HCT116 (cell line): ENCODE results near the gene KRT1. TPM values are rescaled to one million over a fixed set of nuclear protein-coding genes. Genes with fewer than 3 reads are reported as not detected.

ENCODE experiments used
- ATAC-seq: fragments of 200-7000 bp; cut with Tn5 transposase; 2 replicates; pipeline ENCODE4 v1.9.1; 2020; ENCODE audit warnings: mild to moderate bottlenecking, moderate library complexity
- BruUV-seq: library from RNA; stranded (reverse); fragments of 400-500 nt; replicated peaks from 2 replicates; lab custom pipeline; 2021; lab: Mats Ljungman, UMichigan
- CTCF ChIA-PET: fragments of 300-600 bp; sonication (Branson Sonifier 250); formaldehyde crosslinking; loops from one replicate; lab custom pipeline; 2021; ENCODE audit warnings: antibody characterized with exemption; lab: Charles Lee
- POLR2A ChIA-PET: fragments of 300-600, 350-600 bp; sonication (Branson Sonifier 250); formaldehyde crosslinking; loops from one replicate; lab custom pipeline; 2021; ENCODE audit warnings: antibody characterized with exemption; lab: Charles Lee
- RAD21 ChIA-PET, 2 experiments: fragments of 300-600 bp; sonication (Branson Sonifier 250); formaldehyde crosslinking; loops; one replicate each; lab custom pipeline; 2023; ENCODE audit warnings: low total read pairs in 2 of 2; ENCODE audit not compliant: uncharacterized antibody in 2 of 2, unreplicated experiment in 2 of 2, low non-redundant PET in 1 of 2; lab: Charles Lee
- DNase-seq: peaks from one replicate; pipeline ENCODE4 v3.0.0-alpha.2; 2010; ENCODE audit warnings: low read depth, low spot score
- H2AFZ ChIP-seq: fragments of 200-600 bp; shearing (Covaris generic), sonication (generic); 2 replicates; pipeline ENCODE4 v1.6.1; 2017; ENCODE audit warnings: low read depth, mixed run types, mixed read lengths, antibody characterized with exemption, low read length; ENCODE audit not compliant: poor library complexity, severe bottlenecking
- H3K27ac ChIP-seq: 2 replicates; pipeline ENCODE4 v1.5.1; 2012; ENCODE audit warnings: low read depth, low read length
- H3K27me3 ChIP-seq: fragments of 200-600 bp; sonication (generic); 2 replicates; pipeline ENCODE4 v1.6.1; 2016; ENCODE audit warnings: mixed run types, low read length, mixed read lengths; ENCODE audit not compliant: insufficient read depth
- H3K36me3 ChIP-seq, 2 experiments: fragments of 200-500 bp in 1 of 2; fragments of 200-600 bp in 1 of 2; sonication (Bioruptor generic) in 1 of 2; sonication (generic) in 1 of 2; 2 replicates each; pipeline versions ENCODE4 v1.5.1 to v1.6.1; 2014 to 2016; ENCODE audit warnings: low read length in 2 of 2, inconsistent platforms in 1 of 2, mixed read lengths in 1 of 2, mixed run types in 1 of 2; ENCODE audit not compliant: insufficient read depth in 2 of 2, control insufficient read depth in 1 of 2
- H3K4me1 ChIP-seq, 2 experiments: fragments of 200-600 bp in 1 of 2; sonication (generic) in 1 of 2; 2 replicates each; pipeline versions ENCODE4 v1.5.1 to v1.6.1; 2012 to 2017; ENCODE audit warnings: low read length in 2 of 2, inconsistent platforms in 1 of 2, mild to moderate bottlenecking in 1 of 2, mixed read lengths in 1 of 2, mixed run types in 1 of 2, moderate library complexity in 1 of 2; ENCODE audit not compliant: insufficient read depth in 2 of 2, control insufficient read depth in 1 of 2
- H3K4me2 ChIP-seq: fragments of 200-600 bp; sonication (generic); 2 replicates; pipeline ENCODE4 v1.6.1; 2017; ENCODE audit warnings: mixed run types, low read length, mixed read lengths
- H3K4me3 ChIP-seq, 2 experiments: fragments of 200-600 bp in 1 of 2; sonication (generic) in 1 of 2; replicated peaks in 1 of 2; 2 replicates each; pipeline ENCODE4 v1.5.1; 2011 to 2016; ENCODE audit warnings: low read length in 2 of 2, control low read depth in 1 of 2, low read depth in 1 of 2, mild to moderate bottlenecking in 1 of 2, mixed read lengths in 1 of 2, mixed run types in 1 of 2
- H3K79me2 ChIP-seq: fragments of 200-600 bp; sonication (generic); 2 replicates; pipeline ENCODE4 v1.6.1; 2017; ENCODE audit warnings: mild to moderate bottlenecking, mixed run types, low read length, moderate library complexity, mixed read lengths; ENCODE audit not compliant: insufficient read depth
- H3K9ac ChIP-seq: fragments of 200-600 bp; sonication (generic); 2 replicates; pipeline ENCODE4 v1.6.1; 2016; ENCODE audit warnings: low read length, mixed read lengths
- H3K9me2 ChIP-seq: fragments of 200-600 bp; sonication (generic), shearing (Covaris generic); 2 replicates; pipeline ENCODE4 v1.6.1; 2017; ENCODE audit warnings: mixed run types, mild to moderate bottlenecking, moderate library complexity; ENCODE audit not compliant: insufficient read depth
- H3K9me3 ChIP-seq, 2 experiments: fragments of 200-500 bp in 1 of 2; fragments of 200-600 bp in 1 of 2; sonication (Bioruptor generic) in 1 of 2; sonication (generic) in 1 of 2; 2 replicates each; pipeline ENCODE4 v1.6.1; 2014 to 2017; ENCODE audit warnings: low read length in 2 of 2, mixed read lengths in 2 of 2, inconsistent platforms in 1 of 2, low read depth in 1 of 2, mild to moderate bottlenecking in 1 of 2, mixed run types in 1 of 2, moderate library complexity in 1 of 2; ENCODE audit not compliant: control insufficient read depth in 1 of 2, insufficient read depth in 1 of 2
- H4K20me1 ChIP-seq: fragments of 200-600 bp; sonication (generic), shearing (Covaris generic); 2 replicates; pipeline ENCODE4 v1.6.1; 2017; ENCODE audit warnings: mixed run types, mild to moderate bottlenecking, moderate library complexity; ENCODE audit not compliant: insufficient read depth
- CBX3 ChIP-seq: IDR thresholded peaks from 2 replicates; pipeline ENCODE4 v1.6.1; 2012; ENCODE audit warnings: low read depth
- CEBPB ChIP-seq: IDR thresholded peaks from 2 replicates; pipeline ENCODE4 v1.6.1; 2012; ENCODE audit warnings: low read depth
- CTCF ChIP-seq, 3 experiments: fragments of 200-600 bp in 1 of 3; sonication (generic) in 1 of 3; IDR thresholded peaks in 2 of 3; conservative IDR thresholded peaks in 1 of 3; 2 replicates each; pipeline ENCODE4 v1.5.1; 2012 to 2017; ENCODE audit warnings: low read depth in 2 of 3, low read length in 2 of 3, antibody characterized with exemption in 1 of 3, borderline replicate concordance in 1 of 3, control low read depth in 1 of 3, mild to moderate bottlenecking in 1 of 3, mixed read lengths in 1 of 3, mixed run types in 1 of 3, moderate library complexity in 1 of 3; ENCODE audit not compliant: insufficient read depth in 1 of 3
- EGR1 ChIP-seq: IDR thresholded peaks from 2 replicates; pipeline ENCODE4 v1.6.1; 2012; ENCODE audit warnings: low read depth
- ELF1 ChIP-seq: IDR thresholded peaks from 2 replicates; pipeline ENCODE4 v1.6.1; 2012; ENCODE audit warnings: low read depth, borderline replicate concordance
- EZH2 ChIP-seq: fragments of 200-600 bp; sonication (generic); IDR thresholded peaks from 2 replicates; pipeline ENCODE4 v1.6.1; 2017; ENCODE audit warnings: antibody characterized with exemption, mixed run types
- FOSL1 ChIP-seq: IDR thresholded peaks from 2 replicates; pipeline ENCODE4 v1.6.1; 2012; ENCODE audit warnings: low read depth
- JUND ChIP-seq: IDR thresholded peaks from 2 replicates; pipeline ENCODE4 v1.6.1; 2012
- POLR2A ChIP-seq: IDR thresholded peaks from 2 replicates; pipeline ENCODE4 v1.7.0; 2011; ENCODE audit warnings: borderline replicate concordance; ENCODE audit not compliant: insufficient read depth, insufficient read length; ENCODE audit errors: extremely low read depth
- SP1 ChIP-seq: IDR thresholded peaks from 2 replicates; pipeline ENCODE4 v1.6.1; 2012; ENCODE audit warnings: low read depth
- SRF ChIP-seq: IDR thresholded peaks from 2 replicates; pipeline ENCODE4 v1.6.1; 2012; ENCODE audit warnings: low read depth
- YY1 ChIP-seq: IDR thresholded peaks from 2 replicates; pipeline ENCODE4 v1.6.1; 2011; ENCODE audit warnings: low read length, low read depth, moderate library complexity, mild to moderate bottlenecking; ENCODE audit not compliant: insufficient replicate concordance; ENCODE audit errors: extremely low read depth
- ZFX ChIP-seq: fragments of 450-650 bp; IDR thresholded peaks from 2 replicates; pipeline ENCODE4 v1.6.1; 2017
- ZNF274 ChIP-seq: fragments of 200-500 bp; sonication (Bioruptor generic); IDR thresholded peaks from 2 replicates; pipeline ENCODE4 v1.6.1; 2014; ENCODE audit warnings: mild to moderate bottlenecking, low read depth, low read length, inconsistent platforms
- intact Hi-C: fragments of 100-400 bp; cut with micrococcal nuclease; formaldehyde crosslinking; loops from 2 replicates; pipeline ENCODE4 v1.10.0; 2022
- total RNA-seq: library from RNA; stranded (reverse); gene quantifications from one replicate; pipeline ENCODE4 v1.2.1, GENCODE V29; 2021; ENCODE audit not compliant: unreplicated experiment
- TF ChIP-seq, protein P1 (sequence below): IDR thresholded peaks from 2 replicates; pipeline ENCODE4 v1.6.1; 2012
- TF ChIP-seq, protein P2 (sequence below): IDR thresholded peaks from 2 replicates; pipeline ENCODE4 v1.6.1; 2011; ENCODE audit warnings: mild to moderate bottlenecking, low read length, moderate library complexity; ENCODE audit not compliant: insufficient replicate concordance; ENCODE audit errors: extremely low read depth
- TF ChIP-seq, protein P3 (sequence below): IDR thresholded peaks from 2 replicates; pipeline ENCODE4 v1.6.1; 2012

The KRT1 gene
- total RNA-seq, 1 experiment from 2014 or later, result 0.20 TPM

DNA sequence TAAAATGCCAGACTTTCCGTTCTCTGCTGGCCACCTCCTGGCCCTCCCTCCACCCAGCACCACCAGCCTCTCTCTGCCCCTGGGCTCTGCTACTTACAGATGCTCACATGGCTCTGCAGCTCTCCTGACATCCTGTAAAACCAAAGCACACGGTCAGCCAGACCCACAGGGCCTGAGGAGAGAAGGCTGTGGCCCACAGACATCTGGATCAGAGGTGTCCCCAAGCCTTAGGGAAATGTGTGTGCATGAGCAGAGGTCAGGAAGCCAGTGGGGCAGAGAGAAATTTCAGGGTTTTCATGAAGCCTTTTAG lies 11.6 kb upstream of the KRT1 start (continued):
- TF ChIP-seq CTCF (IDR thresholded peaks at IDR 0.05 in 2 of 3, conservative IDR thresholded peaks at IDR 0.05 in 1 of 3; ENCODE audit: borderline replicate concordance in 1 of 3, insufficient read depth in 1 of 3, low read depth in 2 of 3, low read length in 2 of 3) (no peak), YY1 (no peak), POLR2A (no peak), SP1 (no peak), CBX3 (no peak)
- TF ChIP-seq, all 23 proteins: peak for 0

DNA sequence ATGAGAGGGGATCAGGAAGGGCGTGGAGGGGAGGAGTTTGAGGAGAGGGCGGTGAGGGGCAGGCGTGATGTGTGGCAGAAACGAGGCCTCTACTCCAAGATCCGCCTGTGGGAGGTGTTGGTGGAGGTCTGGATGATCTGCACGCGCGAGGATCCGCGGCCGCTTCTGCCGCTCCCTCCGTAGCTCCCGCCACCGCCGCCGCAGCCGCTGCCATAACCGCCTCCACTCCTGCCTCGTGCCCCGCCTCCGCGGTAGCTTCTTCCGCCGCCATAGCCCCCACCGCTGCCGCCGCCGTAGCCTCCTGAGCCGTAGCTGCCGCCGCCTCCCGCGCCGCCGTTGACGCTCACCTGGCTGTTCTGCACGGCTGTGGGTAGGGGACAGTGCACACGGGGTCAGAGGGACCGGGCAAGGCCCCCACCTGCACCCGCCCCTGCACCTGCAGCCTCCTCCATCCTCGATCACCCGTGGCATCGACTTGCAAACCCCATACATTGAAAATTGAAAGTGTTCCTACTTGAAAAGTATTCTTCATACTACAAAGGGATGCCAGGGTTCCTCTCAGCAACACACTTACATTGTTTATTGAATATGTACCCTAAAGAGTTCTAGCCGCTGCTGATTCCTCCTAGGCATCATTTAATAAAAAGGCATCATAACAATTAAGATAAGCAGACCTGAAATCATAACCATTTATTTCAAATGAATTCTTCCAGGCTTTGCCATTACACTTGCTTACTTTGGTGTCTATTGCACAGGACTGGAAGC lies 11.1 kb upstream of the KRT1 start:
- Histone ChIP-seq H3K9me3 (no peaks in the 10 kb centered on the region), H3K27ac (no peak overlapping the region), H3K27me3 (peaks cover 3% of the 10 kb centered on the region; the same call in 1 of the 2 replicates), H3K36me3 (no peaks in the 10 kb centered on the region), H4K20me1 (no peaks in the 10 kb centered on the region), H3K4me2 (no peak overlapping the region), H3K4me3 (no peak overlapping the region), H3K9ac (no peak overlapping the region), H3K9me2 (no peaks in the 10 kb centered on the region), H3K79me2 (no peaks in the 10 kb centered on the region), H2AFZ (no peak overlapping the region), H3K4me1 (peaks cover 2 to 17% of the 10 kb centered on the region in 2 experiments; a peak in 3 of 4 replicates)
- no peak for ATAC-seq
- no TSS peak for BruUV-seq
- no peak for DNase-seq
- RAD21 ChIA-PET, result no interaction called here
- POLR2A ChIA-PET, result no interaction called here
- CTCF ChIA-PET, result no interaction called here
- intact Hi-C loops, result no loop called here
- TF ChIP-seq, protein P1, sequence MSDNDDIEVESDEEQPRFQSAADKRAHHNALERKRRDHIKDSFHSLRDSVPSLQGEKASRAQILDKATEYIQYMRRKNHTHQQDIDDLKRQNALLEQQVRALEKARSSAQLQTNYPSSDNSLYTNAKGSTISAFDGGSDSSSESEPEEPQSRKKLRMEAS, result no peak
- TF ChIP-seq FOSL1 (no peak), CBX3 (no peak), ELF1 (no peak), EGR1 (no peak), ZNF274 (no peak), POLR2A (no peak), ZFX (no peak), SRF (no peak), CTCF (IDR thresholded peaks at IDR 0.05 in 2 of 3, conservative IDR thresholded peaks at IDR 0.05 in 1 of 3; ENCODE audit: borderline replicate concordance in 1 of 3, insufficient read depth in 1 of 3, low read depth in 2 of 3, low read length in 2 of 3) (no peak), CEBPB (no peak), SP1 (no peak), JUND (no peak), EZH2 (no peak)
- TF ChIP-seq, protein P2, sequence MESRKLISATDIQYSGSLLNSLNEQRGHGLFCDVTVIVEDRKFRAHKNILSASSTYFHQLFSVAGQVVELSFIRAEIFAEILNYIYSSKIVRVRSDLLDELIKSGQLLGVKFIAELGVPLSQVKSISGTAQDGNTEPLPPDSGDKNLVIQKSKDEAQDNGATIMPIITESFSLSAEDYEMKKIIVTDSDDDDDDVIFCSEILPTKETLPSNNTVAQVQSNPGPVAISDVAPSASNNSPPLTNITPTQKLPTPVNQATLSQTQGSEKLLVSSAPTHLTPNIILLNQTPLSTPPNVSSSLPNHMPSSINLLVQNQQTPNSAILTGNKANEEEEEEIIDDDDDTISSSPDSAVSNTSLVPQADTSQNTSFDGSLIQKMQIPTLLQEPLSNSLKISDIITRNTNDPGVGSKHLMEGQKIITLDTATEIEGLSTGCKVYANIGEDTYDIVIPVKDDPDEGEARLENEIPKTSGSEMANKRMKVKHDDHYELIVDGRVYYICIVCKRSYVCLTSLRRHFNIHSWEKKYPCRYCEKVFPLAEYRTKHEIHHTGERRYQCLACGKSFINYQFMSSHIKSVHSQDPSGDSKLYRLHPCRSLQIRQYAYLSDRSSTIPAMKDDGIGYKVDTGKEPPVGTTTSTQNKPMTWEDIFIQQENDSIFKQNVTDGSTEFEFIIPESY, result no peak
- TF ChIP-seq, protein P3, sequence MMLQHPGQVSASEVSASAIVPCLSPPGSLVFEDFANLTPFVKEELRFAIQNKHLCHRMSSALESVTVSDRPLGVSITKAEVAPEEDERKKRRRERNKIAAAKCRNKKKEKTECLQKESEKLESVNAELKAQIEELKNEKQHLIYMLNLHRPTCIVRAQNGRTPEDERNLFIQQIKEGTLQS, result no peak
